UCSD-AML1 (cell line): ENCODE data around the gene ZFYVE27.
"Not testable (repeated sequence)": the region's sequence is repeated elsewhere in the genome, so short reads cannot be mapped to it uniquely, and the experiment has no call there.

ENCODE experiments used
- DNase-seq: peaks from one replicate; lab custom pipeline; 2025; ENCODE audit not compliant: unreplicated experiment; lab: John Stamatoyannopoulos, UW

The ZFYVE27 gene, protein sequence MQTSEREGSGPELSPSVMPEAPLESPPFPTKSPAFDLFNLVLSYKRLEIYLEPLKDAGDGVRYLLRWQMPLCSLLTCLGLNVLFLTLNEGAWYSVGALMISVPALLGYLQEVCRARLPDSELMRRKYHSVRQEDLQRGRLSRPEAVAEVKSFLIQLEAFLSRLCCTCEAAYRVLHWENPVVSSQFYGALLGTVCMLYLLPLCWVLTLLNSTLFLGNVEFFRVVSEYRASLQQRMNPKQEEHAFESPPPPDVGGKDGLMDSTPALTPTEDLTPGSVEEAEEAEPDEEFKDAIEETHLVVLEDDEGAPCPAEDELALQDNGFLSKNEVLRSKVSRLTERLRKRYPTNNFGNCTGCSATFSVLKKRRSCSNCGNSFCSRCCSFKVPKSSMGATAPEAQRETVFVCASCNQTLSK

DNA sequence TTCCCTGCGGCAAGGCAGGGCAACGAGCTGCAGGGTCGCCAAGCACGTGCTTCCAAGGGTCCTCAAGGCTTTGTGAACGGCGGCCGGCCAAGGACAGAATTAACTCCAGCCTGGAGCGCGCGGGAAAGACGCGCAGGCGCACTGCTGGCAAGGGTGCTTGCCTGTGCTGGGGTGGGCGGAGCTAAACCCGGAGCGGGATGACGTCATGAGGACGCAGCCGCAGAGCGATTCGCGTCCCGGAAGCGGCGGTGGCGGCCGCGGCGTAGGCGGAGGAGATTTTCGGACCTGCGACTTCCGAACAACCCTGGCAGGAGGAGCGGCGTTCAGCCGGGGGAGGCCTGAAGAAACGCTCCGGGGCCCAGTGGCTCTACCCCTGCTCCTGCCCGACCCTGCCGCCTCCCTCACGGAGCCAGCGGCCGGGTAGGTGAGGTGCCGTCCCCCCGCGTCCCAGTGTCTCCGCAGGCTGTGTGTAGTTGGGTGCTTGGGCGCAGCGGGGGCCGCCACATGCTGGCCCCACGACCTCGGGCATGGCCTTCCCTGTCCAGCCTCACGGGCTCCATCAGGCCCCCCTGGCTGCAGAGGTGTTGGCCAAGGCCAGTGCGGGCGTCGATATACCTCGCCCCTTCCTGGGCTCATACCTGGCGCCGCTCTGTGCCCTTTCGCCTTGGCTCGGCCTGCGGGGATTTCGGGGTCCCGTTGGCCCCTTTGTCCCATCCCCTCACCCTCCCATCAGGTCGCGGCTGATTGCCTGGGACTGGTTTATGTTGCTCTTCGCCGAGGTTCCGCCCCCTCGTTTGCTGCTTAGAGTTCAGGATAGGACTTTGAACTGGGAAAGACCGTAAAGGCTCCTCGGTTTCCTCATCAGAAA lies at the start of gene ZFYVE27:
ZFYVE27 (plus strand) TSS at position 227 of the 868 bp plus-strand sequence. CDS start 1,350 bp downstream, outside the sequence.
- DNase-seq, result peak; percentile 97

DNA sequence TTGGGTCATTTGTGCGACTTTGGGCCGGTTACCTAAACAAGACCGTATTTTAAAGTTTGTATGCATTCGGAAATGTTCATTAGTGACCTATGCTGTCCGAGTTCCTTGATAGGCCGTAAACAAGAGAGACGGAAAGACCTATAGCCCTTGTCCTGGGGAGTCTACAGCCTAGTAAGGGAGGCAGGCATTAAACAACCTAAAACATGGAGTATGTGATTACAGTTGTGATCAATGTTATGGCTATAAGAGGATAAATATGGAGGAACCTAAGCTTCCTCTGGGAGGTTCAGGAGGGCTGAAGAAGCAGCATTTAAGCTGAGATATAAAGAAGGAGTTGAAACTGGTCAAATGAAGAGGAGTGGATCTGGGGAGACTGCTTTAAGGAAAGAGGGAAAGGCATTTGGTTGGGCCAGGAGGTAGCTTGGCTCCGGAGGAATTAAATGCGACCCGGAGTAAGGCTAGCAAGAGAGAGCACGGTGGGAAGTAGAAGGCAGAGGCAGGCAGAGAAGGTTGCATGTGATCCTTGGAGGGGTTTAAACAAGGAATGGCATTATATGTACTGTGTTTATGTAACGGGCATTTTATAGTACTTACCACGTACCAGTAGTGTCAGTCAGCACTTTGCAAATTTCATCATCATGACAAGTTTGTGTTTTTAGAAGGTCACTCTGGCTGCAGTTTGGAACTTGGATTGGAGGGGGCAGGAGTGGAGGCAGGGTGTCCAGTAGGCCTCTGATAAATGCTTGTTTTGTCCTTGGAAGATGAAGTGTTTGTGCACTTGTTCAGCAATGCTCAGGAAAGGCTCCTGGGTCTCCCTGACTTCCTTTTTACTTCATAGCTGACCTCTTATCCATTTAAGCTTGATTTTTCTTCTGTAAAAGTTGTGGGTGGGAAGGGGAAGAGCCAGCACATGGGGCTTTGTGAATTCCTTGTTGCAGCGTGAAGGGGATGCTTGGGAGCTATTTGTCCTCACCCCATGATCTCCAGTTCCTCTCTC lies 48.8 kb upstream of the ZFYVE27 start:
- DNase-seq, result no peak

DNA sequence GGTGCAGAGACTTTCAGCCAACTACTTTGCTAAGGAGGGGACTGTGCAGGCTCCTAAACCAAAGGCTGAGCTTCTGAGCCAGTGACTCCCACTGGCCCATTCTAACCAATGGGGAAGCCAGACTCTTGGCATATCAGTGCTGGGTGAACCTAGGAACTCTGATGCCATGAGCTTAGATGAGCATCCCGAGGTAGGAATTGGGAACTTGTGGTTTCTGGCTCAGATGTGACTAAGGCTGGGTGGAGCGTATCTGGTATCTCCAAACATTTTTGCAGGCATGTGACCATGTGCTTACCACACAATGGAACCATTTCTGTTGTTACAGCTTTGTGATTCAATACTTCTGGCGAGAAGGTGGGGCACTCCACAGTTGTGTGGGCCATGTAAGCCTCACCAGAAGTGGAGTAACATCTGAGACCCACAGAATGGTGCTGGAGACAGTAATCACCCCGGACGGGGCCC lies 47.3 kb upstream of the ZFYVE27 start:
- DNase-seq, result no peak

DNA sequence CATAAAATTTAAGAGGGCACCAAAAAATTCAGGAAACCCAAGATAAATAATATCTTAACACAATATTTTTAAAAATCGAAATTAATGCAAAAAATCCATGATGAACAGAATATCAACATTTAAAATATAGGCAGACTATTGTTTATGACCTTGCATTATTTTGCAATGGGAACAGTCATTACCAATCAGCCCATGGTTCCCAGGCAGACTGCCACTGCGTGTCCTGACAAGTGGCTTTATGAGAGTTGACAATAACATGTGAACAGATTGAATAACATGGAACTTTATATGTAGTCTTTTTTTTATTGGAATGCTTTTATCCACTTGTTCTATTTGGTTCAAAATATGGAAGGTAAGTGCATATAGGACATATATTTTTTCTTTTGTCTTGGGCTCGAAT lies 46.8 kb upstream of the ZFYVE27 start:
- no peak for DNase-seq

DNA sequence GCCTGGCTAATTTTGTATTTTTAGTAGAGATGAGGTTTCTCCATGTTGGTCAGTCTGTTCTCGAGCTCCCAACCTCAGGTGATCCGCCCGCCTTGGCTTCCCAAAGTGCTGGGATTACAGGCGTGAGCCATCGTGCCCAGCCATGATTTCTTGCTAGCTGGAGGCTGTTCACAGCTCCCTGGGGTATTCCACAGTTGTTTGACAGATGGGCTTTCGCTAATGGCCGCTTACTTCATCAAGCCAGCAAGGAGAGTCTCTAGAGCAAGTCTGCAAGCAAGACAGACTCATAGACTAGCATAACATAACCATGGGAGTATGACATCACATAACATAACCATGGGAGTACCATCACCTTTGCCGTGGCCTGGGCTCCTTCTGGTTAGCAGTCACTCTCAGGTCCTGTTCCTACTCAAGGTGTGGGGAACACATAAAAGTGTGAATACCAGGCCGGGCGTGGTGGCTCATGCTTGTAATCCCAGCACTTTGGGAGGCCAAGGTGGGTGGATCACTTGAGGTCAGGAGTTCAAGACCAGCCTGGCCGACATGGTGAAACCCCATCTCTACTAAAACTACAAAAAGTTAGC lies 38.8 kb upstream of the ZFYVE27 start:
- DNase-seq, result not testable (repeated sequence)

DNA sequence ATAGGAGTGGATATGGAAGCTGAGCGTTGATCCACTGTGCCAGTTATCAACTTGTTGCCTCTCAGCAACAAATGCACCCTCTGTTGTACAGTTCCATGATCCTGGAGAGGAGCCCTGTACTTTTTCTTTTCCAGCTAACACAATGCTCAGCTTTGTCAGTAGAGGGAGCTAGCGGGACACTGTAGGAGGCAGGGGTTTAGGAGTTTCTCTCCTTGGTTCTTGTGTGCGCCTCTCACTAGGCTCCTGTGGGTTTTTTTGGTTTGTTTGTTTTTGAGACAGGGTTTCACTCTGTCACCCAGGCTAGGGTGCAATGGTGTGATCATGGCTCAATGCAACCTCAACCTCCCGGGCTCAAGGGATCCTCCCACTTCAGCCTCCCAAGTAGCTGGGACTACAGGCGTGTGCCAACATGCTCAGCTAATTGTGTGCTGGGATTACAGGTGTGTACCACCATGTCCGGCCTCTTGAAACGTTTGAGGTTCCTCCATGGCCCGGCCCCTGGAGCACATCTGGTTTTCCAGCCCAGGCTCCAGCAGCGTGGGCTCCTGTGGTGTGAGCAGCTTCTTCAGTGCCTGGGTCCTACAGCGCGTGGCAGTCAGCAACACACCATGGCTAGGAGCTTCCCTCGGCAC lies 35.4 kb upstream of the ZFYVE27 start:
- no peak for DNase-seq

DNA sequence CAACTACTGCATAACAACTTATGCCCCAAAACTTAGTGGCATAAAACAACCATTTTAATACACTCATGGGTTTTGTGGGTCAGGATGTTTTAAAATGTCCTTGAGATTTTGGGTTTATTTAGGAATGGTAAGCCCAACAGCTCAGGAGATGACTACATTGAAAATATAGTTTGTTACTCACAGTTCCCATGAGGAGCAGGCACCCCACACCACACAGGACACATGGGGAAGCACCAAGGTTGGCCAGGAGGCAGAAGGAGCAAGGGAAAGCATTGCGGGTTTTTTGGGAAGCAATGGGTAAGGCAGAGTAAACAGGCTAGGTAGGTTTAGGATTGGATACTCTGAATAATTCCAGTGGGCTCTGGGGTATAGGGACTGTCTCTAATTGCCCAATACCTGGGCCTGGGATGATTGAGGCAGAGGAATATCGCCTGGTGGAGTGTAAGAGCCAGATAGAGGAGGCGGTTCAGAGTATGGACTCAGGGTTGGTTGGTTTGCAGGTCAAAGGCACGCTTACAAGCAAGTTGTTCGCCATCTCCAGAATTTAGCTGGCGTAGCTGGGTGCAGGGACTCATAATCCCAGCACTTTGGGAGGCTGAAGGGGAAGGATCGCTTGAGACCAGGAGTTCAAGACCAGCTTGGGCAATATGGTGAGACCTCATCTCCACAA lies 33.4 kb upstream of the ZFYVE27 start:
- DNase-seq, result no peak

DNA sequence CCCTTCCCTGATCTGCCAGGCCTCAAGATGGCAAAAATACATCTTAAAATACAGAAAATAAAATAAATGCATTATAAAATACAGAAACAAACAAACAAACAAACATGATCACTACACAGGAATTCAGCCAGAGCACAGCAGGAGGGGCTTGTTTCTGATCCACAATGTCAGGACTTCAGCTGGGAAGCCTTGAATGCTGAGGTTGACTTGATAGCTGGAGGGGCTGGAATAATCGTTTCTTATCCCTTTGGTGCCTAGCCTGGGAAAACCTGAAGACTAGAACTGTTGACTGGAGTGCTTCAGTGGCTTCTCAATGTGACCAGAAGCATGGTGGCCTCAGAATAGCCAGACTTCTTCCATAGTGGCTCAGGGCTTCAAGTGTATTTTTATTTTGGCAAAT lies 32.6 kb upstream of the ZFYVE27 start:
- no peak for DNase-seq

DNA sequence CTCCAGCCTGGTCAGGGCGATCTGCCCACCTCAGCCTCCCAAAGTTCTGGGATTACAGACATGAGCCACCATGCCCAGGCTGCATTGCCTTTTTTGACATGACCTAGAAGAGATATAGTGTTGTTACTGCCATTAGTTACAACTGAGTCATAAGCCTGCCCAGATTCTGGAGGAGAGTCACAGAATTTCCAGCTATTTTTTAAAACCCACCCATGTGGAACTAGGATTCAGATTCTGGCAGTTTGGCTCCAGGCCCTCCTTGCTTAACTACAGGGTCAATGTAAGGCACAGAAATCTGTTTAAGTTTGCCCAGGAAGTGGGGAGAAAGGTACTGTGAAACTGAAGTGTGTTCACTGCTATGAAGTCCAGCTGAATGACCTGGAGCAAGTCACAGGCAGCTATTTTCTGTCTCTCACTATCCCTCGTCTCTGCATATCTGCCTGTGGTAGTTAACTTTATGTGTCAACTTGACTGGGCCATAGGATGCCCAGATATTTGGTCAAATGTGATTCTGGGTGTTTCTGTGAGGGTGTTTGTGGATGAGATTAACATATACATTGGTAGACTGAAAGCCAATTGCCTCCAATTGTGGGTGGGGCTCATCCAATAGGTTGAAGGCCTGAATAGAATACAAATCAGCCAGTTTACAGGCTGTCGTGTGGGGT lies 31.8 kb upstream of the ZFYVE27 start:
- DNase-seq, result no peak

DNA sequence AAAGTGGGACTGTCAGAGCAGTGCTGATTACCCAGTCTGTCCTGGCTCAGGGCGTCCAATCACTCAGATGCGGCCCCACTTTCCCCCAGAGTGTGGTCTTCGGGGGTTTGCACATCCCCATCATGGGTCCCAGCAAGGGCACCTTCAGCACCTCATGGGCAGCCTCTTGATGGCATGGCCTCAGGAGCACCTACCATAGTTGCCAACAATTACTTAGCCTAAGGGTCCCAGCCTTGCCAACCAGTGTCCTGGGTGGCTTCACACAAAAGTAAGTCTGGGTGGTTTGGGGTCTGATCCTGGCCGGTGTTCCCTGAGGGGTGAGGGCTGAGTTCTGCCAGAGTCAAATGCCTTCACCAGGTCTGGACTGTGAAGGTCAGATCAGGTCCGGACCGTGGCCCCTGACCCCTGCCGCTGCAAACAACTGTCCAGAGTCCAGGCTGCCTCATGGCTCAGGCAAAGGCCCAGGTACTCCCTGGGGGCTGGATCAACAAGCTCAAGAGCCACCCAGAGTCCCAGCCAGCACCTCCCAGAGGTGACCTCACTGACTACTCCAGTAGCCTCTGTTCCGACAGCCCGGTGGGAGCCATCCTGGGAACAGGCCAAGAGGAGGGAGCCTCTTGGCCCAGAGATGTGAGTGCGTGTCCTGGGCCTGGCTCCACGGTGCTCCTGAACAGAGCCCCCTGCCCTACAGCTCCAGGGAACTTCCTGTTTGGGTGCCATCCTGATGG lies 29.6 kb upstream of the ZFYVE27 start:
- no peak for DNase-seq

DNA sequence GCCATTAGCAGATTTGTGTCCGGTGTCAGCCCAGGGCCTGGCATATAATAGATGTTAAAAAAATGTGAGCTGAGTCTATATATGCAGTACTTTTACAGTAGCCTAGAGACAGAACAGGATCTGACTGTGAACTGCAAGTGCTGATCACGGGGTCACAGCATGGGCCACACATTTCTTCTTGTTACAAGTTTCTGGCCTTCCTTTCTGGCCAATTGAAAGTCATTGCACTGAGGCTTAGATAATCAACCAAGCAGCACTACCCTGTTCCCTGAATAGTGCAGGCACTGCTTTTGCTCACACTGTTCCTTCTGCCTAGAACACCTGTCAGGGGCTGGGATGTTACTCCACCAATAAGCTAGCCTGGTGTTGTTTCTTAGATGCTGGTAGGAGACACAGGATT lies 28.8 kb upstream of the ZFYVE27 start:
- DNase-seq, result no peak

DNA sequence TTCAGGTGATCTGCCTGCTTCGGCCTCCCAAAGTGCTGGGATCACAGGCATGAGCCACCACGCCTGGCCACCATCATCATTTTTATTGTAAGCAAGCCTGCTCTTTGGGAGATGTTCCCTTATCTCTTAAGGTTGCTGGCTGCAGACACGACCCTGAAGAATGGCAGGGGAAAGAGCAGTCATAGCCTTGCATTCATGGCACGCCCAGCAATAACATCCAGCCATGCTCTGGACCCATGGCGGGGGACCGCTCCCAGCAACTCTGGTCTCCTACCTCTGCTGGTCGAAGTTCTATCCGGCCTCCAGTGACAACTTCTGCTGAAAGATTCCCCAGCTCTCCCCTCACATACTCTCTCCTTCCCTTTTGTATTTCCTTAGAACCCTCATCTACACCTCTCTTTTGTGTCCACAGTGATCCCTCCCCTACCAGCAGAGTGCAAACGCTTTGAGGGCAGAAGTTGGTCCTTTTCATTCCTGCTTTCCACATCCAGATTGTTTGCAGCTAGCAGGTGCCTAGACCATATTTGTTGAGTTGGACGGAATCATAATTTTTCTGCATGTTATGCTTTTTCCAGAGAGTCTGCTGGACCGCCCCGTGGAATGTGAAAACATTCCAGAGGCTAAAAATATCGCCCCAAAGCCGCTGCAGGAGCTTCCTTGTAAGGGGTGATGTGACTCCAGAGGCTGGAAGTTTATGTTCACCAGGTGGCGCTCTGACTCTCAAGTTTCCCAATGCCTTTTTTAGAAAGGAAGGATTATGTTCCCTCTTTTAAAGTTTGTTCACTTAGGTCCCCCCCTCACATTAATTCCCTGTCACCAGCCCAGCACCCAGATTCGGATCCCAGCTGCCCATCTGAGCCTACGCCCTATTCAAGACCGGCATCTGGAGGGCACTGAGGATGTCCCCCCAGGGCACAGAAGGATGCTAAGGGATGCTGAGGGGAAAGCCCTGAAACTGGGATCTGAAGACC lies 27.7 kb upstream of the ZFYVE27 start:
- DNase-seq, result peak; percentile 45

DNA sequence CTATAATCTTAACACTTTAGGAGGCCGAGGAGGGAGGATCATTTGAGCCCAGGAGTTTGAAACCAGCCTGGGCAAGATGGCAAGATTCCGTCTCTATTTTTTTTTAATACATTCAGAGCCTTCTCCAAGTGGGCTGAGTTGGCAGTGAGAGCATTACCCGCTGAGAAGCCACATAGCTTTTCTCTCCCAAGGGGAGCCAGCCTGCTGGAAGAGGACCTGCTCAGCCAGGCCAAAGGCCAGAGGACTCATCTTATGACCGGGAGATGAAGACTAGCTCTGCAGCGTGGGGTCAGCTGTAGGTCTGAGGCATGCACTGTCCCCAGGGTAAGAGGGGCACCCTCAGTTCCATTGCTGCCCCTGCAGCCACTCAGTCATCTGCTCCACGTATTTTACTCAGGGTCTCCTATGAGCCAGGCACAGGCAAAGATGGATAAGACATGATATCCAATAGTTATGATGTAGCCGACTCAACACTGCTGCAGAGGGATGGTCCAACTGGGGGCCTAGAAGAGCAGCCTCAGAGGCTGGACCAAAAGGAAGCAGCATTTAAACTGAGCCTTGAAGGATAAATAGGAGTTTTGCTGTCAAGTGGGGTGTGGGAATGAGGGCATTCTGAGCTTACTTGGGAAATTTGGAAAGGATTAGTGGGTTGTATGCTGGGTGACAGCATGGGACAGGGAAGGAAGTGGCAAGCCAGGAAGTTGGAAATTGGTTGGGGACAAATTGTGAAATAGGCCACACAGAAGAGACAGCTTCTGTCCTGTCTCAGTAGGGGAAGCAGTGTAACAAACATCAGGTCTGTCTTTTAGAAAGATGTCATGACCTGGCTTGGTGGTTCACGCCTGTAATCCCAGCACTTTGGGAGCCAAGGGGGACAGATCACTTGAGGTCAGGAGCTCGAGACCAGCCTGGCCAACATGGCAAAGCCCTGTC lies 25.0 kb upstream of the ZFYVE27 start:
- DNase-seq, result no peak

DNA sequence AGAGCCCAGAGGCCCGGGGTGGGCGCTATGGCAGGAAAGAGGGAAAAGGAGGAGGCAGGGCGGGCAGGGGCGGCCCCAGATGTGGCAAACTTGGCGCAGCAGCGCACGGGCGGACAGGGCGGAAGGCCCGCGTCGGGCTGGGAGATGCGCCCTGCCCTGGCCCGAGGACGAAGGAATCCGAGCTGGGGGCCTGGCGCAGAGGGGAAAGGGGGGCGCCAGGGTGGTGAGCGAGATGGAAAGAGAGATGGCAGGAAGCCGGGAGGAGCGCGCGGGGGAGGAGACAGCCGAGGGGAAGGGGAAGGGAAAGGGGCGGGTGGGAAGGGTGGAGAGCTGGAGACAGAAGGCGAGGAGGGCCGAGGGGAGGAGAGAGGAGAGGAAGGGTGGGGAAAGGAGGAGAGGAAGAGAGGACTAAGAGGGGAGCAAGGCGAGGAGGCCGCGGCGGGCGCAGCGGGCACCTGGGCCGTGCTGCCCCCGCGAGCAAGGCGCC lies 23.5 kb upstream of the ZFYVE27 start, which contains the start of gene MARVELD1:
MARVELD1 (plus strand) TSS at position 392 of the 487 bp plus-strand sequence. CDS start 147 bp downstream, outside the sequence.
- peak; percentile 75 for DNase-seq

DNA sequence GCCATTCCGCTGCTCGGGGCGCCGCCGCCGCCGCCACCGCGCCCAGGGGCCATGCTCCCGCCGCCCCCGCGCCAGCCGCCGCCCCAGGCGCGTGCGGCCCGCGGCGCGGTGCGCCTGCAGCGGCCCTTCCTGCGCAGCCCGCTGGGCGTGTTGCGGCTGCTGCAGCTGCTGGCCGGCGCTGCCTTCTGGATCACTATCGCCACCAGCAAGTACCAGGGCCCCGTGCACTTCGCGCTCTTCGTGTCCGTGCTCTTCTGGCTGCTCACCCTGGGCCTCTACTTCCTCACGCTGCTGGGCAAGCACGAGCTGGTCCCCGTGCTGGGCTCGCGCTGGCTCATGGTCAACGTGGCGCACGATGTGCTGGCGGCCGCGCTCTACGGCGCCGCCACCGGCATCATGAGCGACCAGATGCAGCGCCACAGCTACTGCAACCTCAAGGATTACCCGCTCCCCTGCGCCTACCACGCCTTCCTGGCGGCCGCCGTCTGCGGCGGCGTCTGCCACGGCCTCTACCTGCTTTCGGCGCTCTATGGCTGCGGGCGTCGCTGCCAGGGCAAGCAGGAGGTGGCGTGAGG lies 23.0 kb upstream of the ZFYVE27 start:
- DNase-seq, result peak; percentile 74
